Measurements from ENCODE around the gene MAN2C1.
"Not testable (repeated sequence)": the region's sequence is repeated elsewhere in the genome, so short reads cannot be mapped to it uniquely, and the experiment has no call there.

The MAN2C1 gene

GRCh38 chr15:75342221-75342620 is 26.2 kb downstream of the MAN2C1 start:
- no peak for DNase-seq

DNA sequence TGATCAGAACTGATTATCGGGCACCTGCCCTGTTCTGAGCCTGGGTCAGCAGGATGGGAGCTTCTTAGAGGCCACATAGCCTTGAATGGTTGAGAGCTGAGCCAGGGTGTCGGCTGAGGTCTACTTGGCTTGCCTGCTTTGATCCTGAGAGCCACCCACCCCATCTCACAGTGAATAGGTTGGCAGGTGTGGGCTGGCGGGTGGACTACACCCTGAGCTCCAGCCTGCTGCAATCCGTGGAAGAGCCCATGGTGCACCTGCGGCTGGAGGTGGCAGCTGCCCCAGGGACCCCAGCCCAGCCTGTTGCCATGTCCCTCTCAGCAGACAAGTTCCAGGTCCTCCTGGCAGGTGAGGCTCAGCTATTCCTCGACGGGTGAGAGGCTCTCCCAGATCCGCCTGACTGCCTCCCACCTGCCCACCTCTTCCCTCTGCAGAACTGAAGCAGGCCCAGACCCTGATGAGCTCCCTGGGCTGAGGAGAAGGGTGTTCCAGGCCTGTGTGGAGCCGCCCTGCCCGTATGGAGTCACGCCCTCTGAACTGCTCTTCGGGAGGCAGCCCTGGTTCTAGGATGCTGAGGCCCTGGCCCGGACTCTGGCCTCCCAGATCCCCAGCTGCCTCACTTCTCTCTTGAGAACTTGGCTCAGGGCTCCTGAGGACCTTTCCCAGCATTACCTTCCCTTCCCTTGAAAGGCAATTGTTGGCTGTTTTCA is 28.7 kb downstream of the MAN2C1 start:
- no peak for DNase-seq

GRCh38 chr15:75338661-75339240 is 29.7 kb downstream of the MAN2C1 start:
- no peak for DNase-seq

DNA sequence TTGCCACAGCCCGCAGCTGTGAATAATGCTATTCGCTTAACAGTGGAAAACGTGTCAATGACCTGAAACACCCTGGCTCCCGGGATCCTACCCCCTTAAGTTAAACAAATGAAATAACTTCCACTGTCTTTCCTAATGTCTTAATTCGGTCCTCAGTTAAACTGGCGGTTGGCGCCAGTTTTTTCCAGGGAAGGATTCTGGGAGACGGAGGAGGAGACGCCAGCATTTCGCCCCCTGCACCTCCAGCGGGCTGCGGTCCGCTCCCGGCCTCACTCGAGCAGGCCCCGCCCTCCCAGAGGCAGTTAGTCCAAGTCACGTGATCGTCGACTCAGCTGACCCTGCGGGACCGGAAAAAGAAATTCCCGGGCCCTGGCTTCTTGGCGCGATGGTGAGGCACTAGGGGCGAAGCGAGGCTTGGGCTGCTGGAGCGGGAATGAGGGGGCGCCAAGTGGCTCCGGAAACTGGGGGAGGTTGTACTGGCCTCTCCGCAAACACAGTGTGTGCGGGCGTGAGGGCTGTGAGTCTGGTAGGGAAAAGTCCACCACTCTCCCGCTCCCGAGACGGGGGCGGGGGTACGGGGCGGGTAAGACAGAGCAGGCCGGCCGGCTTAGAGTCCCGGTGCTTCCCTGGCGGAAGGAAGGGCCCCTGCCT is 32.6 kb downstream of the MAN2C1 start, which contains the start of gene COMMD4:
TSS of gene COMMD4 (plus strand) at position 359 of the 651 bp plus-strand sequence. CDS start at position 386, 27 bp downstream.
- DNase-seq: peak; percentile 60

DNA sequence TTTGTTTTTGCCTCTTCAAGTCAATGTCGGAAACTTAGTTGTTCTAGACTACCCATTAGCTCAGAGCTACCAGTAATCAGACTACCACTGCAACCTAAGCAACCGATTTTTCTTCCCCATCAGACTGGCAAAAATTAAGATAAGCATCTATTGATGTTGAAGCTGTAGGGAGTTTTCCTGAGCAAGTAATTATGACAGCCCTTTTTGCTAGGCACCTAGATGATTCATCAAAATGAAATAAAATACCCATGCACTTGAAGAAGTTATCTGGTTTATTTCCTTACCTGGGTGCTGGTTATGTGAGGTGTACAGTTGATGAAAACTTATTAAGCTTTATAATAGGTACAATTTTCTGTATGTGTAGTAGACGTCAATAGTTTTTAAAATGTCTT is 33.1 kb downstream of the MAN2C1 start:
- no peak for DNase-seq

DNA sequence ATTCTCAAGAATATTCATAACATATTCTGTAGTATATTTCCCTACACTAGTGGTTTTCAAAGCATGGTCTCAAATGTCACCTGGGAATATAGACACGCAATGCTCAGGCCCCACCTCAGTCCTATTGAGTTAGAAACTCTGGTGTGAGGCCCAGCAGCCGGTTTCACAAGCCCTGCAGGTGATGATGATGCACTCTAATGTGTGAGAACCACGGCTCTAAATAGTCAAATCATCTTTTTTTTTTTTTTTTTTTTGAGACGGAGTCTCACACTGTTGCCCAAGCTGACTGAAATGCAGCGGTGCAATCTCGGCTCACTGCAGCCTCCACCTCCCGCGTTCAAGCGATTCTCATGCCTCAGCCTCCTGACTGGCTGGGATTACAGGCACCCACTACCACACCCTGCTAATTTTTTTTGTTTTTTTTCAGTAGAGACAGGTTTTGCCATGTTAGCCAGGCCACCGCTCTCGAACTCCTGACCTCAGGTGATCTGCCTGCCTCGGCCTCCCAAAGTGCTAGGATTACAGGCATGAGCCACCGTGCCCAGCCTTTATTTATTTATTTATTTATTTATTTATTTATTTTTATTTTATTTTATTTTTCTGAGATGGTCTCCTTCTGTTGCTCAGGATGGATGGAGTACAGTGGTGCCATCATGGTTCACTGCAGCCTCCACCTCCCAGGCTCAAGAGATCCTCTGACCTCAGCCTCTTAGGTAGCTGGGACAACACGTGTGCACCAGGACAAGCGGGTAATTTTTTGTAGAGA is 34.6 kb downstream of the MAN2C1 start:
- DNase-seq: not testable (repeated sequence)

- DNase-seq: not testable (repeated sequence)
Observed at GRCh38 chr15:75332093-75332492, 36.3 kb downstream of the MAN2C1 start.

DNA sequence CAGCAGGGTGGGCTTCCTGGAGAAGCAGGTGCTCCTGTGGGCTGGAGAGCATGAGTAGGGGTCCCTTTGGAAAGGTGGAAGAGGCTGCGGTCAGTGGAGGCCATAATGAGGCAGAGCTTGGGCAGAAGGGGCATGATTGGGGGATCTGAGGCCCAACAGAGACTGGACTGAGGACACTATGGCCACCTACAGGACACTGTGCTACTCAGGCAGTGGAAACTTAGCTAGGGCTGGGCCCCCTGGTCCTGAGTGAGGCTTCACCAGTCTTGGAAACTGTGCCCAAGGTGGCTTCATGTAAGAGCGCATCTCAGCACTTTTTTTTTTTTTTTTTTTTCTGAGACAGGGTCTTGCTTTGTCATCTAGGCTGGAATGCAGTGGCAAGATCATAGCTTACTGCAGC is 38.8 kb downstream of the MAN2C1 start:
- no peak for DNase-seq

DNA sequence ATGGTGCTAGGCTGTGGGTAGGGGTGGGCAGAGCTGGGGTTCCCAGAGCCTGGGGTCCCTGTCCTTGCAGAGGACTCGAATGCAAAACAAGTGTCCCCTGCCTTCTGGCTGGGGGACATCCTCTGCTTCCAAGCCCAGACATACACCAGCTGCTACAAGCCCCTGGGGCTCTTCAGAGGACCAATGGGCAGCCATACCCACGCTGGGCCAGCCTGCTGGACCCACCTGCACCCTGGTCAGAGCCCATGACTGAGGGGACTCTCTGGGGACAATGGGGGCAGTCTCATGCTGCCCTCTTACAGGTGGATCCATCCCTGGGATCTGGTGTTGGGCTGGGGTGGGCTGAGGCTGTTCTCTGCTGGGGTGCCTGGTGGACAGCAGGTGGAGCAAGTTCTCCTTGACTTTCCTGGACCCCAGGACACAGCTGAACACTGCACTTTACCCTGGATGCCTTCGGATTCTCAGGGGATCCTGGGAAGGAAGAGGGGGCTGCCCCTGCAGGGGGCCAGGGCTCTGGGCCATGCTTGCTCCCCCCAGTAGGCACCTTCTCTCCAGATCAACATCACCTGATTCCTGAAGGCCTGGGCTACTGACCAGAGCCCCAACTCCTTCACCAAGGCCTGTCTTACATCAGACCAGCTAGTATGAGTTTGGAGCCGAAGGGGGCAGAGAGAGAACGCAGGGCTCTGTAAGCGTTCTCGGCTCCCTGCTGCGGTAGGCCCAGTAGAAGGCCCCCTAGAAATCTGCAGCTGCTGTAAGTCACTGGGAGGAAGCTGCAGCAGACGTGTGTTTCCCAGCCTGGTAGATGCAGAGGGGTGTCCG is 39.7 kb downstream of the MAN2C1 start:
- DNase-seq: no peak

DNA sequence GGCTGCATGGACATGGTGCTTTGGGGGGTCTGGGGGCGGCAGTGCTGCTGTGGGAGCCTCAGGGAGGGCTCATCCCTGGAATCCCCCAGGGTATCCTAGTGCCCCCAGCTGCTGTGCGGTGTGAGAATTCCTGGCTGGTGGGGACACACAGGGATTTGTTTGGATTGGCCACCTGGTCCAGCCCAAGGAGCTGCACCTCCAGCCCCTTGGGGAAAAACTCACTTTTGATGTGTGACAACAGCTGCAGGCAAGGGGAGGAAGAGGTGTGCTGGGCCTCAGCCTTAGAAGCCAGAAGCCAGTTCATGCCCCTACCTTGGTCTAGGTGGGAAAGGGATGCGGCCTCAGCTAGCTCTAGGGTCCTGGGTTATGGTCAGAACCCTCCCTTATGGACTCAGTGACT is 40.9 kb downstream of the MAN2C1 start:
- no peak for DNase-seq

DNA sequence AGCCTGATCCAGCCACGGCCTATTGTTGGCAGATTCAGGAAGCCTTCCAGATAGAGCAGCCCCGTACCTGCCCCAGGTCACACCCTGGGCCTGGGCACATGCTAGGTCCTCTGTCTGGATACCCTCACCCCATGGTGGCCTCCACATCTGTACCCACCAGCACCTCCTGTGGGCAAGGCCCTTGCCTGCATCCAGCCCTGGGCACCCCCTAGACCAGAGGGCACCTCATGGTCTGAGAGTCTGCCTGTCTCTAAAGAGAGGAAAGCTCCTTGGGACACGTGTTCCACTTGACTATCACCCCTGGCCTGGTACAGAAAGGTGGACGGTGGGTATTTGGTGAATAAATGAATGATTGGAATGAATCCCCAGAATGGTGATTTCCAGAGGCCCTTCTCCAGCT is 41.4 kb downstream of the MAN2C1 start:
- DNase-seq: no peak

GRCh38 chr15:75325922-75326321 is 42.5 kb downstream of the MAN2C1 start:
- DNase-seq: no peak

- DNase-seq: no peak
Observed at GRCh38 chr15:75321711-75322110, 46.7 kb downstream of the MAN2C1 start.

DNA sequence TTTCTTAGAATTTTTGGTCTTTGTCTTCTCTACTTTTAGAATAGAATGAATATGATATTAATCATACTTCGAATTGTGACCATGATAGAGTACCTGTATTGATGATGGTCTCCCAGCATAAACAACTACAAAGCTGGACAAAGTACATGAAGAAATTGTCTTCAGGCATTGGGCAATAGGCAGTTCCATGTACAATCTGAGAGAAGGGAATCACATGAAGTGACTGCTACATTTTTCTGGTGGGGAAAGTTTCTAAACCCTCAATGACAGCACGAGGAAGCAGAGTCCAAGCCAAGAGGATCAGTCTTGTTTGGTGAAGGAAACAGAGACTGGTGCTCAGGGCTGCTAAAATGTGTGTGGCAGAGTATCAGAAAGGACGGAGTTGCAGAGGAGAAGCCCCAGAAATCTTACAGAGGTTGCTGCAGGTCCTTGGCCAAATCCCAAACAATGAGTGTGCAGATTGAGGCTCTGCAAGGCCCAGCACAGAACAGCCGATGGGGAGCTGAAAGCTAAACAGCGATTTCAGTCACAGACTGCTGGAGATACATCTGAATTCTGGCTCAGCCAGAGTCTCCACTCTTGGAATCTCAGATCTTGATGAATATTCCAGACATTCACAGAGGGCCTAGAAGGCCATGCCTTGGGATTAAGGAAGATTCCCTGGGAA is 49.0 kb downstream of the MAN2C1 start:
- DNase-seq: not testable (repeated sequence)

DNA sequence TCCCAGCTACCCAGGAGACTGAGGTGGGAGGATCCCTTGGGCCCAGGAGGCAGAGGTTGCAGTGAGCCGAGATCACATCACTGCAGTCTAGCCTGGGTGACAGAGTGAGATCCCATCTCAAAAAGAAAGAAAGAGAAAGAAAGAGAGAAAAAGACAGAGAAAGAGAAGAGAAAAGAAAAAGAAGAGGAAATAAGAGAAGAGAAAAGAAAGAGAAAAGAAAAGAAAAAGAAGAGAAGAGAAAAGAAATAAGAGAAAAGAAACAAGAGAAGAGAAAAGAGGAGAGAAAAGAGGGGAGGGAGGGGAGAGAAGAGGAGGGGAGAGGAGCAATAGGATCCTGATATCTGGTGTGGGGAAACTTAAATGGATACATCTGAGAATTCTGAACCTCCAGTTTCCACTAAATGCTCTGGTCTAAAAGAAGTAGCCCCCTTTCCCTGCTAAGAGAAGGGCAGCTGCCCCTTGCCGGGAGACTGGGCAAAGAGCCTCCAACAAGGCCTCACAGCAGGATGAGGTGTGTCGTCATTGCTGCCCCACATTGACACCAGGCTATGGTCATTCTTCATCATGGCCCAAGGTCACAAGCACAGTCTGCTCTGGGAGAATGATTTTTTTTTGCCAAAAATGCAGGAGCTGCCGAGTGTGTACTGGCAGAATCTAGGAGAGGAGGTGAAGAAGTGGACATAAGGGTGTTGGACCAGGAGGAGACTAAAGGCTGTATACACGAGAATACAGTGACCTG is 53.7 kb downstream of the MAN2C1 start:
- DNase-seq: no peak

- no peak for DNase-seq
Observed at GRCh38 chr15:75313116-75313845, 55.1 kb downstream of the MAN2C1 start.

GRCh38 chr15:75312548-75312947 is 55.9 kb downstream of the MAN2C1 start:
- DNase-seq: not testable (repeated sequence)

- DNase-seq: no peak
Observed at GRCh38 chr15:75309711-75310110, 58.7 kb downstream of the MAN2C1 start.

DNA sequence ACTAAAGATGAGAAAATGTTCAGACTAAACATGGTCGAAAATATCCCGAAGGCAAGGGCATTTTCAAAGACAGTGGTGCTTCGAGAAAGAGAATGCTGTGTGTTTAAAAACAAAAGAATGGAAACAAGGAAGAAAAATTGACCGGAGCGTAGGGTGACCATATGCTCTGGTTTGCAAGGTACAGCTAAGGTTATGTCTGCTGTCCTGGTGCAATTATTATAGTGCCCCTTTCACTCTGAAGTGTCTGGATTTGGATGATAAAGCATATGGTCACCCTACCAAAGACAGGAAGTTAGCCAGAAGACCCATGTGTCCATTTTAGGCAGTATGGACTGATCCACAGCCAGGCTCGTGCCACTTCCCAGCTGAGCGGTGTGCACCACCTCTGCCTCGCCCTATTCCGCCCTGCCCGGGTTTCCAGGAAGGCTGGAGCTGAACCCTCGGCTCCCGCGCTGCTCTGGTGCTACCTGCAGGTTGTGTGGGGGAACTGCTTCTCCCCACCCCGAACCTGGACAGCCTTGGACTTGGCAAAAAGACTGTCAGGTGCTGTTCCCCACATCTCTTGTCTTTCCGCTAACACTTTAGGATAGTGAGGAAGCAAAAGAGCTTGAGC is 60.5 kb downstream of the MAN2C1 start:
- DNase-seq: peak; percentile 7

GRCh38 chr15:75306188-75306587 is 62.2 kb downstream of the MAN2C1 start:
- DNase-seq: no peak
